ENCODE measurements around the gene FAM72C. TPM values are rescaled to one million over a fixed set of nuclear protein-coding genes. Genes with fewer than 3 reads are reported as not detected.
"Not testable (repeated sequence)": the region's sequence is repeated elsewhere in the genome, so short reads cannot be mapped to it uniquely, and the experiment has no call there.

The FAM72C gene
- total RNA-seq, 1 donor from 2014 or later, result 2.8 TPM

- not testable (repeated sequence) for ATAC-seq
Measured at GRCh38 chr1:143984721-143985473, 13.1 kb upstream of the FAM72C start.

DNA sequence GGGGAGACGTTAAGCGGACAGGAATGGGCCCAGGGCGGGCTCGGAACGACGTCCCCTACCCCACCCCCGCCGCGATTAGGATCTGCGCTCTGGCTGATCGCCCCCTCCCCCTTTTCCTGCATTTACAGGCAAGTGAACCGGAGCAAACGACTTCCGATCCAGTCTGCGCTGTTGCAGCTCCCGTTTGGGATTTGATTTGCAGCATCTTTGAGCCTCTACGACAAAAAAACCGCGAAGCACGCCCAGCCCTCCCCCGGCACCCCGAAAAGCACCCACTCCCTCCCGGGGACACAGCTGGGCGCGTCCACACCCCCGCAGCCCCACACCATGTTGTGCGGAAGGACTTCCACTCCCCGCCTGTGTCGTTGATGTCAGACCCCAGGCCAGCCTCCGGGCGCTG, 2.6 kb upstream of the FAM72C start:
- ATAC-seq, result not testable (repeated sequence)

- not testable (repeated sequence) for ATAC-seq
Measured at GRCh38 chr1:143973876-143974414, 2.2 kb upstream of the FAM72C start.

DNA sequence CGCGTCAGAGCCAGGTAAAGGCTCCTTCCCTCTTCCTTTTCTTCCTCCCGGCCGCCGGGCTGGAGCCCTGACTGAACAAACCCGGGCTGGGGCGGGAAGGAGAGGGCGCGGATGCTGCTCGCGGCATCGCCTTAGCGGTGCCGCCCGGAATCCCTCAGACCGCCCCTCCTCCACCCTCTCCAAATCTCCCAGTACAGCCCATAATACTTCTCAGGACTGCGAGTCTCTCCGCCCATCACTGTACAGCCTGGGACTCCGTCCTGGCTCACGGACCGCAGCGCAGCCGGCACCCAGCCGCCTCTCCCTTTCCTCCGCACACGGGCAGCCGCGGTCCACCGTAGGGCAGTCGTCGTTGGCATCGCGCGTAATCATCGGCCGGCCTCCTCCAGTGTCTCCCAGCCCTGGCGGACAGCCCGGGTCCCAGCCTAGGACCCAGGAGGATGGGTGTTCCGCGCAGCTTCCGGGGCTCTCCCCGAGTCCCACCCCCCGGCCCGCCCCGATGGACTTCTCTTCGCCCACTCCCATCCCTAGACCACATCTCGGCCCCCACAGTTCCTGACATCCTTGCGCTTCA, 1.1 kb upstream of the FAM72C start:
- peak; percentile 50 for ATAC-seq

DNA sequence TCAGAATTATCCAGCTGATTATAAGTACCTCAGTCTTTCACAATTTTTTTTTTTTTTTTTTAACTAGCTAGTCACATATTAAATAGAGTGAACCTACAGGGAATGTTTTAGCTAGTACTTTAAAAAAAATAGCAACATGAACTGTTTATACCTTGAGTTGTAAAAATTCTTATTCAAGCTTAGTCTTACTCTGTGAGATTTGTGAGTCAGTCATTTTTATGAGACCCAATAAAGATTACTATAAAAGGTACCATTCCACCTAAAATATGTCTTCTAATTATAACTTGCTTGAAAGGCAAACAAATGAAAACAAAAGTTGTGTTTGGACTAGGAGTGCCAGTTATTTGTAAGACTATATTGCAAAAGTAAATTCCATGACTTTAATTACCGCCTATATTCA, 5.9 kb downstream of the FAM72C start:
- not testable (repeated sequence) for ATAC-seq

- ATAC-seq, result not testable (repeated sequence)
Measured at GRCh38 chr1:143964294-143964693, 7.5 kb downstream of the FAM72C start.

DNA sequence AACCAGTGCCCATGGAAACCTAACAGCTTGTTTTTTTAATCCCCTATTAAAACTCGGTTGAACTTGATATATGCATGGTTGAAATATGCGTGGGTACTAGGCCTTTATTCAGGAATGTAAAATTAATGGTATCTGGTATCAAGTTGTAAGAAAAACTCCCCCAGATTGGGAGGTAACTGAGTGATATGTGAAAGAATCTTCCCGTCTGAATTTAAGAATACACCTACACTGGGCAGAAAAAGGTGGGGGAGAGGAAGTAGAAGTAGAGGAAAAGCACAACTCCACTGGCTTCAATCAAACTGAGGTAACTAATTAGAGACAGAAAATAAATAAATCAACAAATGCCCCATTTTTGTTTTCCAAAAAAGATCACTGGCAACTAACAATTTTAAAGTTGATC, 15.9 kb downstream of the FAM72C start:
- ATAC-seq, result not testable (repeated sequence)

- ATAC-seq, result peak; percentile 87
Measured at GRCh38 chr1:143952913-143953312, 18.9 kb downstream of the FAM72C start.

DNA sequence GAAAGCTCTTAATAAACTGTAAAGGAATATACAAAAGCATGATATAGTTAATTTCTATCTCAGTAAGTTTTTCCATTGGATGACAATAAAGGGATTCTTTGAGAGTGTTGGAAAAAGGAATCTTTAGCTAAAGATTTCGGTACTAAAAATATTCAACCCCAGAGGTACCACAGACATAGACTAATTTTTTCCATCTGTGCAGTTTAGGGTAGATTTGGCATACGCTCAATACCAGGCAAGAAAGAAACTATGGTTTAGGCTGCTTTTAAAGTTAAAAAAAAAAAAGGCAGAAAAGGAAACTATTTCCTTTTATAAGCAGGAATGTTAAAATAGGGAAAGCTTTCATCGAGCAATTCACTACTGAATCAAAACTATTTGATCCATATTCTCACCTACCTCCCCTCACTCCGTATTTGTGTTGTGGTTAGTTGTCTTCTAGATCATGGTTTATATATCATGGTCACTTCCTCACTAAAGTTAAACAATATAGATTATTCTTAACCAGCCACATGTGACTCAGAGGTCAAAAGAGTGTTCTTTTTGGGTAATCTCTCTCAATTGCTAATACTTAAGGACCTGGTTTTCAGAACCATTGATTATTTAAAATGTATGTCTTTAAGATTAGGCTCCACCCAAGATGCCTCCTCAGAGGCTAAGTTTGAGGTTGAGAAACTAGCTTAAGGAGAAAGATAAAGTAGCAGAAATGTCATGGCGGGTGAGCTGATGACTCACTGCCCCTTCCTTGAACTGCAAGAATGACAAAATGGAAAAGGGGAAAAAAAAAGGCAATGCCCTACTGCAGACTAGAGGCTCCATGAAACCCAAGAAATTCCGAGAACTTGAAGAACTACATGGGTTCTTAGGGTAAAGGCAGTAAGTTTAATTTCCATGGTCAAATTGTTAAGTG, 20.0 kb downstream of the FAM72C start:
- ATAC-seq, result peak; percentile 43

GRCh38 chr1:143947749-143948148, 24.0 kb downstream of the FAM72C start:
- not testable (repeated sequence) for ATAC-seq

GRCh38 chr1:143945253-143945652, 26.5 kb downstream of the FAM72C start:
- peak; percentile 98 for ATAC-seq

DNA sequence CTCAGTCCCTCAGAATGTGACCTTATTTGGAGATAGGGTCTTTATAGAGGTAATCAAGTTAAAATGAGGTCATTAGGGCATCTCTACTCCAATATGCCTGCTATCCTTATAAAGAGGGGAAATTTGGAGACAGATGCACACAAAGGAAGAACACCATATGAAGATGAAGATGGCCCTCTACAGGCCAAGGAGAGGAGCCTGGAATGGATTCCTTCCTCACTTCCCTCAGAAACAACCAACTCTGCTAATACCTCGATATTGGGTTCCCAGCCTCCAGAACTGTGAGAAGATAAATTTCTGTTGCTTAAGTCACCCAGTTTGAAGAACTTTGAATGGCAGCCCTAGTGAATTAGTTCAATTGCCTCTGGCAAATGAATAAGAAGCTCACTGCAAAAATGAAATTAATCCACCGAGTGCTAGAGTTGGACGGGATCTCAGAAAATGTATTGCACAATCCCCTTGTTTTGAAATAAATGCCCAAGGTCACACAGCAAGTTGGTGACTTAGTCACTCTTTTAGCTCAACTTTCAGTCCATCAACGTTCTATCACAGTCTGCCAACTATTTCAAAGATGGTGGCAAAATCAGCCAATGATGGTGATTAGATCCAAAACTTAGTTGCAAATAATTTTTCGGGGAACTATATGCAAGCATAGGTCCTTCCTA, 27.1 kb downstream of the FAM72C start:
- peak; percentile 76 for ATAC-seq

DNA sequence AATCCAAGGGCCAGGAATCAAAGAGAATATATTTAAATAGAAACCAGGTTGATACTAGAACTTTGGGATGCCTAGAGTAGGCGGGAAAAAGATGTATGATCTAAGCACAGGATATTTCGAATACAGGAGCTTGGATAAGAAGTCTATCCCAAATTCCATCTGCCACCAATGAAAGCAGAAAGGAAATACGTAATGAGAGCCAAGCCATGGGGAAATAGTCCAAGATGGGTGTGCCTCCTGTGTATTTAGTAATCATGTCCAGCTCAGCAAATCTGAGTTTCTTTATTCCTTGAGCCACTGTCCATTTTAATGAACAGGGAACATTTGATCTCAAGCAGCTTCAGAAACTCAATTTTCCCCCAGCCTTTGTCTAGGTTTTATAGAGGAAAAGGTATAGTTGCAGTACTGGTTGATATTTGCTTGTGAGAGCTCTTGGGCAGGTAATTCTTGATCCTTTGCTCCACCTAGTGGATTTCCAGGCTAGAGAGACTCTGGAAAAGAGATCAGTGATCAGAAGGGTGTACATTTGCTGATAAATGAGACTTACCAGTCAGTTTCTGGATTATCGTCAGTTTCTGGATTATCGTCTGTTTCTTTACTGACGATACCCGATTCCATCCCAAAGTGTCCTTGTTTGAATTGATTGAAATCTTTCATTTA, 28.3 kb downstream of the FAM72C start:
- ATAC-seq, result not testable (repeated sequence)

GRCh38 chr1:143942238-143942860, 29.4 kb downstream of the FAM72C start:
- ATAC-seq, result not testable (repeated sequence)

- not testable (repeated sequence) for ATAC-seq
Measured at GRCh38 chr1:143939666-143940065, 32.1 kb downstream of the FAM72C start.

DNA sequence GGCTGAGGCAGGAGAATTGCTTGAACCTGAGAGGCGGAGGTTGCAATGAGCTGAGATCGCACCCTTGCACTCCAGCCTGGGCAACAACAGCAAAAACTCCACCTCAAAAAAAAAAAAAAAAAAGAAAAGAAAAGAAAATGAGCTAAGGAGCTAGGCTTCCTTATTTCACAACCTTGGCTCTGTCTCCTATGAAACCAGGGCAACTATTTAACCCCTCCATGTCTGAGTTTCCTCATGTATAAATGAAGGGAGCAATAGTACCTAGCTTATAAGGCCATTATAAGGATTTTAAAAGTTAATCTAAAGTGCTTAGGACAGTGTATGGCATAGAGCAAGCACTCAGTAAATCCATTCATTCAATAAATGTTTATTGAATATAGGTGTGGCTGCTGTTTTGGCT, 32.9 kb downstream of the FAM72C start:
- peak; percentile 71 for ATAC-seq

DNA sequence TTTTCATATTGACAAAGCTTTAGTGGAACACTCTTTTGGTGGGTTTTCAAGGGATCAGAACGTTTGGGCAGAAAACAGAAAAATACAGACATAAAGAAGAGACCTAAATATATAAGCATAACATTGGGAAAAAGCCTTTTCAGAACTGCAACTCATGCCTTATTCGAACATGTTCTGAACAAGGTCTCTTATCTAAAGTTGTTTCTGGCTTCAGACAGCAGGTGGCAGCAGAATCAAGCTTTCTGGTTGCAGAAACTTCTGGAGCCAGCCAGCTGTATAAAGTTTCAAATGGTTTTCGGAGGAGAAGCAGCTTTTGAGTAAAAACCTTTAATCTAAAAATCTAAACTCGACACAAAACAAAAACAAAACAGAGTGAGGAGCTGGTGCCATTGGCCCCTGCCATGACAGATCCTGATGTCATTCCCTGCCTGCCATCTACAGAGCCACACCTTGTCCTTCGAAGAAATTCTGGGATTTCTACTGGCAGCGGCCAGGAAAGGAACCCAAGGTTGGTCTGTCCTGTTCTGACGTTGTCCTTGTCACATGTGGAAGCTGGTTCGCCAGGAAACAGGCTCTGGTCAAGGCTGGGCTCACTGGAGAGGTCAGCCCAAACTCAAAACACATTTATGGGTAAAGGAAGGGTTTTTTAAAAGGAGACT, 35.2 kb downstream of the FAM72C start:
- peak; percentile 68 for ATAC-seq

GRCh38 chr1:143919127-143919526, 52.7 kb downstream of the FAM72C start:
- not testable (repeated sequence) for ATAC-seq

DNA sequence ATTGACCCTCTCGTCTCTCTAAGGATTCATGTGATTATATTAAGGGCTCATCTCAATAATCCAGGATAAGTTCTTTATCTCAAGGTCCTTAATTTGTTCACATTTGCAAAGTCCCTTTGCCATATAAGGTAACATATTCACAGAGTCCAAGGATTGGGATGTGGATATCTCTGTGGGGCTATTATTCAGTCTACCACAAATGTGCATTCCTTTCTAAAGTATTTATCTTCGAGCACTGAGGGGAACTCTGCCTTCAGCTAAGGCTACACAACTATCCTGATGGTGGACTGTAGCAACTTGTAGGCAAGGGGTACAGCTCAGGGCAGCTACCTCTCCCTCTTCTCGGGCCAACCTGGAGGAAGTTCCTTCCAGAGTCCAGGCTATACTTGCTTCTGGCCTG, 53.2 kb downstream of the FAM72C start:
- not testable (repeated sequence) for ATAC-seq

- not testable (repeated sequence) for ATAC-seq
Measured at GRCh38 chr1:143913705-143914104, 58.1 kb downstream of the FAM72C start.
